ACHN (cell line): Measurements from ENCODE around the gene PDE9A.
"Not testable (repeated sequence)": the region's sequence is repeated elsewhere in the genome, so short reads cannot be mapped to it uniquely, and the experiment has no call there.

Experiments
- DNase-seq: peaks from one replicate; pipeline ENCODE4 v3.0.0-alpha.2; 2015
- in situ Hi-C: cut with HindIII; loops from 2 replicates; pipeline ENCODE4 v1.10.0; 2017; ENCODE audit warnings: low sequenced_read_pairs, low pct_ligation_motif_present, low pct_unique_long_range_greater_than_20kb

The PDE9A gene

DNA sequence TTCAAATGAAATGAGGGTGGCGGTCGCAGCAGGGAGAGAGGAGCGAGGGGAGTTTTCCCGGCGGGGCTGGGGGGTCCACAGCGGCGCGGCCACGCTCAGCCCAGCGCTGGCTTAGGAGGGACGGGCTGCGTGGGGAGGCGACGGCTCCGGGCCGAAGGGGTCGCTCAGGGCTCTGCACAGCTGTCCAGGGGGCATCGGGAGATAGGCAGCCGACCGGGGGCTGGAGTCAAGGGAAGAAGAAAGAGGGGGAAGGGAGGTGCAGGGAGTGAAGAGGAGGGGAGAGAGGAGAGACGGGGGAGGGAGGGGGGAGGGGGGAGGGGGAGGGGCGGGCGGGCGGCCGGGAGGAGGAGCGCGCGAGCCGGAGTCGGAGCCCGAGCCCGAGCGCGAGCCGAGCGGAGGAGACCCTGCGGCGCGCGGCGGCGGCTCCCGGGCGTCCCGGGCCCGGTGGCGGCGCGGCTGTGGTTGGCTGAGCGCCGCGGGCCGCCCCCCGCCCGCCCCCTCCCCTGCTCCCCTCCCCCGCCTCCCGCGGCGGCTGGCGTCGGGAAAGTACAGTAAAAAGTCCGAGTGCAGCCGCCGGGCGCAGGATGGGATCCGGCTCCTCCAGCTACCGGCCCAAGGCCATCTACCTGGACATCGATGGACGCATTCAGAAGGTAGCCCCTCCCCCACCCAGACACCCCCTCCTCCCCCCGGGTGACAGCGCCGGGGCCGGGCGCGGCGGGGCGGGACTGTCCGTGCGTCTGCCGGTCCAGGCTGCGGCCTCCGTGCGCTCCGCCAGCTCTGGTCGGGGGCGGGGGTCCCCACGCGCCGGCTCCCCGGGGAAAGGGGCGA is at the start of gene PDE9A:
Gene PDE9A, plus strand, starts transcription at position 391 of the 831 bp plus-strand sequence. Its CDS starts 194 bp downstream, at position 585.
- no peak for DNase-seq
- in situ Hi-C loops, result no loop called here

DNA sequence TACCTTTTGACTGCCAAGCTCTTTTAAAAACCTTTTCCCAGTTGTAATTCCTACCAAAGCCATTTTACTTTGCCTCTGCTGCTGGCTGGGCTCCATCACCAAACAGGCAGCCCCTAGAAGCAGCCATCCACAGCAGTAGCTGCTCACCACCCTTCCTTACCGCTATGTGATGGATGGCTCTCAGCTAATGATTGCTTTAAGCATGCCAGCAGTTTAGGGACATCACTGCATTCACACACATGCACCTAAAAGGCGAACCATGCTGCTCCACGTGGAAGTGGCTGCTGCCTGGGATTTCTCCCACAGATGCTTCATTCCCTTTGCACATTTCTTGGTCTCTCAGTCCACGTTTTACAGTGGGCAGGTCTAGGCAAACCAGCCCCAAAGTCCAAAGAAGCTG is 46.3 kb upstream of the PDE9A start:
- DNase-seq, result no peak
- in situ Hi-C loops, result no loop called here

DNA sequence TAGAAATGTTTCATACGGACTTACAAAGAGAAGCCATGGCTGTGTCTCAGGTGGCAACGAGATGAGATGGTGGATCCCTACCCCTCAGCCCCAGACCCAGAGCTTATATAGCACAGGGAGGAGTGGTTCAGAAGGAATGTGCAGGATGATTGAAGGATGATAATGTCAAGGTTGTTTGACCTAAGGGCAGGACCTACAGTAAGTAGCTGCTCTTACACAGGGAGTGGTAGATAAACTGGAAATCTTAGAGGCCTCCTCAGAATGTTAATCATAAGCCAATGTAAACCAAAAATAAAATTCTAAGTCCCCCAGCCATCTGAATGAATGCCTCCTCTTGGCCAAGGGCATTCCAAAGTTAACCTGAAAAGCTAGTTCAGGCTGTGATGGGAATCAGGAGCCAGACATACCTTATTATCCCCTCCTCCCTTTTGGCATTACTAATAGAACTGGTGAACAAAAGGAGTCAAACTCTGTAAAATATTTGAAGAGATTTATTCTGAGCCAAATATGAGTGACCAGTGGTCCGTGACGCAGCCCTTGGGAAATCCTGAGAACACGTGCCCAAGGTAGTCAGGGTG is 45.8 kb upstream of the PDE9A start:
- in situ Hi-C loops, result no loop called here
- peak; percentile 43 for DNase-seq

DNA sequence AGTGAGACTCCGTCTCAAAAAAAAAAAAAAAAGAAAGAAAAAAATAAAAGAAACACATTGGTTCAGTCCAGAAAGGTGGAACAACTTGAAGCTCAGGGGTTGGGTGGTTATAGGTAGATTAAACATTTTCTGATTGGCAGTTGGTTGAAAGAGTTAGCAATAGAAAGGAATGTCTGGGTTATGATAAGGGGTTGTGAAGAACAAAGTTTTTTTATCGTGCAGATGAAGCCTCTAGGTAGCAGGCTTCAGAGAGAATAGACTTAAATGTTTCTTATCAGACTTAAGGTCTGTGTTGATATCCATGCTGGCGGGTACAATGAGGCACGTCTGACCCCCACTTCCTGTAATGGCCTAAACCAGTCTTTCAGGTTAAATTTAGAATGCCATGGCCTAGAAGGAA is 45.0 kb upstream of the PDE9A start:
- no peak for DNase-seq
- in situ Hi-C loops, result no loop called here

DNA sequence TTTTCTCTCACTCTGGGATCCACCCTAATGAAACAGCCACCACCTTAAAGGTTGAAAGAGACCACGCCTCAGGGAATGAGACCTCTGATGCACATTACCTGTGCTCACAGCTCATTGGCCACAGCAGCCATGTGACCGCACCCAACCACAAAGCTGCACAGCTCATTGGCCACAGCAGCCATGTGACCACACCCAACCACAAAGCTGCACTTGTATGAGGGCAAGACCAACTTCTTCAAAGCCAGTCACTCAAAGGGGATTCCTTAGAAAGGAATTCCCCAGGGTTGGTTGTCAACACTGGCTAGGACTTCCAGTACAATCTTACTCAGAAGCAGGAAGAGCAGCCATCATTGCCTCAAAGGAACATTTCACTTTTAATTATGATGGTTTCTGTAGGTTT is 43.6 kb upstream of the PDE9A start:
- in situ Hi-C loops, result no loop called here
- DNase-seq, result peak; percentile 62

DNA sequence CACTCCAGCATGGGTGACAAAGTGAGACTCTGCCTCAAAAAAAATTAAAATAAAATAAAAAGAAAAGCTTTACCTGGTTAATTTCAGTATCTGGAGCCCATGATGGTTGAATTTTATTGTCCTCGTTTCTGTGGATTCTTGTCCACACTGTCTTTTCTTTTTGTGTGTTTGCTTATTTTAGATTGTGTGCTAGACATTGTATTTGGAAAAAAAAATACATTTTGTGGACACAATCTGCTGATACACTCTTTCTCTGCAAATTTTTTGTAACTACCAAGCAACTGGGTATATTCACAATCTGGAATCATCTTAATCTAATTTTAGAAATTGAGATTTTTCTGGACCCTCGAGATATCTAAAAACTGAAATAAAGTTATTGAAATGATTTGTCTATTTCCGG is 41.6 kb upstream of the PDE9A start:
- in situ Hi-C loops, result no loop called here
- DNase-seq, result no peak

DNA sequence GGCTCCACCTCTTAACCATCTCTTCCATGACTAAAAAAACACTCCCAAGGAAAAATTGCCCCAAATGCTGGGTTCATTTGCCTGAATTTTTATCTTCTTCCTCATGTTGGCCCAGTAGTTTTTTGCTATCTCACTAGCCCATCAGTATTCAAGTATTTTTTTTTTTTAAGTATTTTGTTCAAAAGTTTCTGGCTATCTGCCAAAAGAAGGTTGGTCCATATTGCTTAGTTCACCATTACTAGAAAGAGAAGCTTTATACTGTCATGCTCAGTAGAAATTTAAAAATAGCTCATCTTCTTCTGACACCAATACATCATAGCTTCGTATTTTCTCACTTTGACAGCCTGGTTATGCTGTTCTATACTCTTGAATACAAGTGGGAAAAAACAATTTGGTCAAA is 41.0 kb upstream of the PDE9A start:
- DNase-seq, result no peak
- in situ Hi-C loops, result no loop called here

DNA sequence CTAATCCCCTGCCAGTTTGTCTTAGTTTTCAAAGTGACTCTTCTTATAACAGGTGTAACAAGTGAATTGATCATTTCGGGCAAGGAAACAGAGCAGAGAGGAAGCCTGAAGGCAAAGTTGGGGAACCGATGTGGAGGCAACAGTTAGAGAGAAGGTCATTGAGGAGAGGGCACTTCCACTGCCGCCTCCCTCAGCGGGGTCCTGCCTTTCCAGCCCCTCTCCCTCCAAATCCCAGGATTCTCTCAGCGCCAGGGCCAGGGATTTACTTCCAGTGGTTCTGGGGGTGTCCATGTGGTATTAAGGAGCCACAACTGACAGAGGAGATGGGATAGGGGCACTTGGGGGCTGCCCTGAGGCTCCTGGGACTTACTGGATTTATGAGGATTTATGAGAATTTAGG is 39.7 kb upstream of the PDE9A start:
- no peak for DNase-seq

DNA sequence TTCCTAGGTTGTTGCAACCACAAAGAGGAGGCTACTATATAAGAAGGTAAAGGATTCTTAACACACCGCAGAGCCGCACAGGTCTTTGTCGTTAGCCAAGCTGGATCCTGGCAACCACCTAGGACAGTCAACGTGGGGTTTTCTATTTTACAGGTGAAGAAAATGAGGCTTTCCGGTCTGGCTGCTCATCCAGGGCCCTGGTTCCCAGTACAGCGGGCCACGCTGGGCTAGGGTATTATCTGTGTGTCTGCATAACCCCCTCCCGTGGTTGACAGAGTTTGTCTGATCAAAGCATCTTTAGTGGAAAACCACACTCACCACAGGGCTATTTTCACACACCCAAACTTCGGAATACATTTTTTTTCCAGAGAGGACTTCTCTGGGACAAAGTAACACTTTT is 39.0 kb upstream of the PDE9A start:
- in situ Hi-C loops, result no loop called here
- no peak for DNase-seq

More for the DNA sequence above, 39.7 kb upstream of the PDE9A start:
- in situ Hi-C loops, result no loop called here

DNA sequence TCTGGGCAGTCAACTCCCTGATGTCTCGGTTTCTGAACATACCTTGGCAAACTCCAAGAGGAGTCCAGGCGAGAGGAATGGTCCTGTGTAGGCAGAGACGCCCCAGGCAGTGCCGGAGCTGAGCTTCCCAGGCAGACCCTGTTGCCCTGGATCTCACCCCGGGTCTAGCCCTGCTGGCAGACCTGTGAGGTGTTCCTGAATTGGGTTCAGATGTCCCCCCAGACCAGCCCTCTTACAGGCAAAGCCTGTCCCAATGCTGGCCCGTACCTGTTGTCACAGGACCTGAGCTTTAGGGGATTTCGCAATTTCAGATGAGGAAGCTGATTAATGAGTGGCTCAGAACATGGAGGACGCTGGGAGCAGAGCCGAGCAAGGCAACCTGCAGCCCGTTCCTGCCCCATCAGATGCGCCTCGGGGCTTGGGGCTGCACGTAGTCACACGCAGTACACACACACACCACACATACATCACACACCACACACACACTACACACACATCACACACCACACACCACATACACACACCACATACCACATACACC is 38.5 kb upstream of the PDE9A start:
- in situ Hi-C loops, result no loop called here
- DNase-seq, result peak; percentile 27

DNA sequence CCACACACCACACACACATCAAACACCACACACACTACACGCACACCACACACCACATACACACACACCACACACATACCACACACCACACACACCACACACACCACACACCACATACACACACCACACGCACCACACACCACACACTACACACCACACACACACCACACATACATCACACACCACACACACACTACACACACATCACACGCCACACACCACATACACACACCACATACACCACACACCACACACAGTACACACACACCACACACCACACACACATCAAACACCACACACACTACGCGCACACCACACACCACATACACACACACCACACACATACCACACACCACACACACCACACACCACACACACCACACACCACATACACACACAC is 38.0 kb upstream of the PDE9A start:
- DNase-seq, in situ Hi-C loops: not testable (repeated sequence)

DNA sequence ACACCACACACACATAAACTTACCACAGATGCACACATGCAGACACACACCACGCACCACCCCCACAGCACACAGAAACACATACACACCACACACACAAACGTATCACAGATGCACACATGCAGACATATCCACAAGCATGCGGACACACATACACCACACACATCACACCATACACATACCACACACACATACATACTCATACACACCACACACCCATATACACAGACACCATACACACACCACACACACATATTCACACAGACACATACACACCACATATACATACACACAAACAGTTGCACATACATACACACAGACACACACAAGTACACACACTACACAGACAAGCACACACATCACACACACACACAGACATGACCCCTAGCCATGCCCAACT is 37.5 kb upstream of the PDE9A start:
- no peak for DNase-seq
- in situ Hi-C loops, result no loop called here

DNA sequence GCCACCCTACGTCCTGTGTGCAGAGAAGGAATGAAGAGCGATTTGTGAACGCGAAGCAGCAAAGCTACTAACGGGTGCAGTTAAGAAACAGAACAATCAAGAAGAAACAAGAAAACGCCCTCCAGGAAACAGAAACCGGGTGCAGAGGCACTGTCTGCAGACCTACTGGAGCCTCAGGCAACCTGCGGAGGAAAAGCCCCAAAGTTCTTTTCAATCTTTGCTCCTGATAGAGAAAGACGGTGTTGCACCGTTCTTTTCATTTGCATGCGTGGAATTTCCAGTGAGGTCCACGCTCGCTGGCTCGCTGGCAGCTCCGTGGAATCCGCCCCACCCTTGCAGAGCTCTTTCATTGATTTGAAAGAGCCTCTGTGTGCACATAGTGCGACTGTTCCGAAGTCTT is 37.0 kb upstream of the PDE9A start:
- no peak for DNase-seq
- in situ Hi-C loops, result no loop called here

DNA sequence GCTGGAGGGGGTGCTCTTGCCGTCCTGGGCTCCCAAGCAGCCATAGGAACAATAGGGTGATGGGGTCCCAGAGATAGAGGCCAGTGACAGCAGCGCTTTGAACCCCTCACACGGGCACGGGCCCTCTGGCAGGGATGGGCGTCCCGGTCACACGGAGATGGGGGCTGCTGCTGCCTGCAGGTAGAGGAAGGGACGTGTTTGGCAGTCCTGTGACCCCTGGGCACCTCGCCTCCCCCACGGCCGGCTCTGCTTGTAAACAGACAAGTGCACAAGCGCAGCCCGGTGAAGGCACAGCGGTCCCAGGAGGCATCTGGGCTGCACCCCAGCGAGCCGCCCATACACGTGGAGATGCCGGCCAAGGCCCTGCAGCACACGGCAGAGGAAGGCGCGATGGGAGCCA is 36.5 kb upstream of the PDE9A start:
- DNase-seq, result no peak
- in situ Hi-C loops, result no loop called here

DNA sequence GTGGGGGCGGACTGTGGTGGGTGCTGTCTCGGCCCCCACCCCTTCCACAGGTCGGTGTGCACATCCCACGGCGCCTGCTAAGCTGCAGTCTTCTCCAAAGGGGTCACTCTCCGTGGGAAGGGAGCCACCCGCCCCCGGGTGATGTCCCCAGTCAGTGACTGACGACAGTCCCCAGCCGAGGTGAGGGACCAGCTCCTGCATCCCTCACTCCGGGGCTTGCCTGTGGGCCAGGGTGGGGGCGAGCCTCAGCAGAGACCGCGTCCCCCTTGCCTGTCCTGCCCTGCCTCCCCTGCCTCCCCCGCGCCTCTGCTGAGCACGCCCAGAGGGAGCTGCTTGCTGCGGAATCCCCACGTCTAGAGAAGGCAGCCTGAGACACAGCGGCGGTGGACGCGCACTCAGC is 35.9 kb upstream of the PDE9A start:
- in situ Hi-C loops, result no loop called here
- no peak for DNase-seq

DNA sequence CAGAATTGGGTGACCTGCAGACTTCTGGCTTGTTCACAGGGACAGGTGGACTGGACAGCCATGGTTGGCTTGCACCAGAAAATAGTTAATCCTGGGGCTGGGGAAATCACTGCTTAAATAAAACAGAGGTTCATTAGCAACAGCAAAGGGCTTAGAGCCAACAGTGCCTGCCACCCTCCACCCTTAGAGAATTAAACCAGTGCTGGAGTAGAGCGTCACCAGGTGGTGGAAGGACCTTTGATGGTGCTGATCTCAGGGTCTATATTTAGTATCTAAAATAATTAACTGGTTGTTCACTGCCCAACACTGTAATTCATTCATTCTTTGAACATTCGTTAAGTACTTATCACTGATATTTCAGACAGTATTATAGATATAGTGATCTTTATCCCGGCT is 34.7 kb upstream of the PDE9A start:
- in situ Hi-C loops, result no loop called here
- DNase-seq, result no peak

DNA sequence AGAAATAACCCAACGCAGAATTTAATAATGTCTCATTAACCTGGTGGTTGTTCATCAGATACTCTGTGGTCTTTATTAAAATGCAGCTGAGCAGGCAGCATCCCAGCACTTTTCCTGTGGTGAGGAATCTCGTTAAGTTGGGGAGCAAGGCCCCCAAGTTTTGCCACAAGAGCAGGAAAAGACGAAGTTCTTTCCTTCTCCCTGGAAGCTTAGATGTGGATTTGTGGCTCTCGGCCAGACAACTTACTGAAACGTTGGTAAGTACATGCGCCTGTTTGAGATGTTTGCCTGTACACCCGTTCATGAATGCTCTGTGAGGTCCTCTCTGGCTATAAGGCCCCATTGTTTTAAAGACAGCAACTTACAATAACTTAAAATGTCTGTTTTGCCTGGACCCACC is 34.3 kb upstream of the PDE9A start:
- DNase-seq, result no peak
- in situ Hi-C loops, result no loop called here

DNA sequence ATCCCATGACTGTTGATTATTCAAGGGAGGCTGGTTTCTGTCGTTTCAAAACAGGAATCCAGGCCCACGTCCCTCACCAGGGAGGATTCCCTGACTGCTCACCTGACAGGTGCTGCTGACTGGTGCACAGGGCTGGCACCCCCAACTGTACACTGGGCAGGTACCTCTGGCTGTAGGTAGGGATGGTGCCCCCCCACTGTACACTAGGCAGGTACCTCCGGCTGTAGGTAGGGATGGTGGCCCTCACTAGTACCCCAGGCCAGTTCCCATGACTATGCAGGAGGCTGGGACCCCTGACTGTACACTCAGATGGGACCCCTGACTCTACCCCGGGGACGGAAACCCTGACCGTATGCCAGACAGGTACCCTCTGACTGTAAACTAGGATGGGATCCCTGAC is 33.6 kb upstream of the PDE9A start:
- DNase-seq, result no peak
- in situ Hi-C loops, result no loop called here

DNA sequence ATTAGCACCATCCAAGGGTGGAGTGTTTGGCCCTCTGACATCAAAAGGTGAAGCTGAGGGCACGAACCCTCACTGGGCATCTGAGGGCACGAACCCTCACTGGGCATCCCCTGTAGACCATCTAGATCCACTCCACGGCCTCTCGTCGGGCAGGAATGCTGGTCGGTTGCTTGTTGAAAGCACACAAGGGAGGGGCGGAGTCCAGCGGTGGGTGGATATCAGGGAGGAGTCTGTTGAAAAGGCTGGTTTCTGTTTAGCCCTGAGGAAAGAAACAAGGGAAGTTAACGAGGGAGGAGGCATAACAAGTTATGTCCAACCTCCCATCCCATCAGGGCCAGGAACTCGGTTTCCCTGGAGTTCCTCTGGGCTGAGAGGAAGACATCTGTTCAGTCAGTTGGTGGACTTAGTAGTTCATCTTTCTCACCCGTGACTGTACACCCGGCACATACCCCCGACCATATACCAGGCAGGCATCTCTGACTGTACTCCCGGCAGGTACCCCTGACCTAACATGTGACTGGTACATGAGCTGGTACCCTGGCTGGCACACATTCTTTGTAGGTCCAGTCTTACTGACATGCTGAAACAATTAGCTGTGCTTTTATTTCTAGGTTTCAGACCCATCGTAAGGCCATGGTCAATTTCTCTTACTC is 32.1 kb upstream of the PDE9A start:
- in situ Hi-C loops, result no loop called here

DNA sequence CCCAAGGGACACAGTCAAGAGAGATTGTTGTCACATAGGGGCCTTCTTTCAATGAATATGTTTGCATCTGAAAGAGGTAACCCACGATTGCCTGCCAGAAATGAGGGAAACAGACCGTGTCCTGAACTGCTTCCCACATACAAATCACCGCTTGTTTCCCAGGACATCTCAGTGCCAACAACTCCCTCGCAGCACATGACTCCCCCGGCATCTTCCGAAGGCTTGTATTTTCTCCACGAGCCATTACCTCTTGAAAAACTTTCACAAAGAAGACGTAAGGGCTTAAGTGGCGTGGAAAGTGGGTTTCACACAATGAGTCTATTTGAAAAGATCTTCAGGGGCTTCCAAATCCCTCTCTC is 31.6 kb upstream of the PDE9A start:
- in situ Hi-C loops, result no loop called here
- peak; percentile 11 for DNase-seq

More for the DNA sequence above, 32.1 kb upstream of the PDE9A start:
- no peak for DNase-seq
